SU-DHL-6 (cell line): ENCODE data around the gene KLHL18.

Source experiments
- CTCF ChIP-seq: fragments of 200-600 bp; sonication (generic); IDR thresholded peaks from one replicate; pipeline ENCODE4 v1.5.1; 2017; ENCODE audit warnings: antibody characterized with exemption, mild to moderate bottlenecking, low read length, moderate library complexity; ENCODE audit not compliant: insufficient read depth, poor library complexity, severe bottlenecking
- EZH2phosphoT487 ChIP-seq: fragments of 200-600 bp; sonication (generic), shearing (Covaris generic); conservative IDR thresholded peaks from 2 replicates; pipeline ENCODE4 v1.6.1; 2018; ENCODE audit warnings: mild to moderate bottlenecking, antibody characterized with exemption, low read length, moderate library complexity, mixed read lengths

- TF ChIP-seq CTCF (no peak), EZH2phosphoT487 (no peak)
Measured at GRCh38 chr3:47342151-47342550, 59.4 kb downstream of the KLHL18 start.
